AG09309 (cell line): ENCODE results near the gene MYO7B.
"Not testable (repeated sequence)": the region's sequence is repeated elsewhere in the genome, so short reads cannot be mapped to it uniquely, and the experiment has no call there.

Experiments
- DNase-seq: peaks from one replicate; pipeline ENCODE4 v3.0.0-alpha.2; 2010; ENCODE audit warnings: low read depth
- H3K4me3 ChIP-seq: 2 replicates; pipeline ENCODE4 v1.5.1; 2011; ENCODE audit warnings: mild to moderate bottlenecking, low read depth, low read length, moderate library complexity; ENCODE audit not compliant: control insufficient read depth
- TF ChIP-seq, protein P1 (sequence below): IDR thresholded peaks from 2 replicates; pipeline ENCODE4 v1.5.1; 2011; ENCODE audit warnings: mild to moderate bottlenecking, low read depth, low read length, inconsistent platforms; ENCODE audit not compliant: insufficient read depth, control insufficient read depth; ENCODE audit errors: missing control alignments

Gene MYO7B

DNA sequence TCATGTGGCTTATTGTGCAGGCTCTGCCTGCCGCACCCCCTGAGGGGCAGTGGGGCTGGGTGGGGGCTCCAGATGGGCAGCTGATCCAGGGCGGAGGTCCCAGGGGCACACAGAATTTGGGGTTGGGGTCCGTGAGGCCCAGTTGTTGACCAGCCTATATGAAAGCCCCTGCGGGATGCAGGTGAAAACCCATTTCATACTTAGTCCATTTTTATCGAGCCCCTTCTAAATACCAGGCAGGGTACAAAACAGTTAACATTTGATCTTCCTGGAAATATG is 30.6 kb downstream of the MYO7B start:
- no peak overlapping the region for H3K4me3 ChIP-seq
- no peak for DNase-seq
- TF ChIP-seq, protein P1, sequence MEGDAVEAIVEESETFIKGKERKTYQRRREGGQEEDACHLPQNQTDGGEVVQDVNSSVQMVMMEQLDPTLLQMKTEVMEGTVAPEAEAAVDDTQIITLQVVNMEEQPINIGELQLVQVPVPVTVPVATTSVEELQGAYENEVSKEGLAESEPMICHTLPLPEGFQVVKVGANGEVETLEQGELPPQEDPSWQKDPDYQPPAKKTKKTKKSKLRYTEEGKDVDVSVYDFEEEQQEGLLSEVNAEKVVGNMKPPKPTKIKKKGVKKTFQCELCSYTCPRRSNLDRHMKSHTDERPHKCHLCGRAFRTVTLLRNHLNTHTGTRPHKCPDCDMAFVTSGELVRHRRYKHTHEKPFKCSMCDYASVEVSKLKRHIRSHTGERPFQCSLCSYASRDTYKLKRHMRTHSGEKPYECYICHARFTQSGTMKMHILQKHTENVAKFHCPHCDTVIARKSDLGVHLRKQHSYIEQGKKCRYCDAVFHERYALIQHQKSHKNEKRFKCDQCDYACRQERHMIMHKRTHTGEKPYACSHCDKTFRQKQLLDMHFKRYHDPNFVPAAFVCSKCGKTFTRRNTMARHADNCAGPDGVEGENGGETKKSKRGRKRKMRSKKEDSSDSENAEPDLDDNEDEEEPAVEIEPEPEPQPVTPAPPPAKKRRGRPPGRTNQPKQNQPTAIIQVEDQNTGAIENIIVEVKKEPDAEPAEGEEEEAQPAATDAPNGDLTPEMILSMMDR = no peak

DNA sequence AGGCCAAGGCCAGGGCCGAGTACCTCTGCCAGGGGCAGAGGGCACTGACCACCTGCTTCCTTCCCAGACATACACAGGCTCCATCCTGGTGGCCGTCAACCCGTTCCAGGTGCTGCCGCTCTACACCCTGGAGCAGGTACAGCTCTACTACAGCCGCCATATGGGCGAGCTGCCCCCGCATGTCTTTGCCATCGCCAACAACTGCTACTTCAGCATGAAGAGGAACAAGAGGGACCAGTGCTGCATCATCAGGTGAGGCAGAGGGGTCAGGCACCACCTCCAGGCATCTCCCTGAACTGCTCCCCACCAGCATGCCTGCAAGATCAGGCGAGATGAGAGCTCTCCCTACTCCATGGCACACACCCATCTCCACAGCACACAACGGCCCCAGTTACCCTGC is 31.1 kb downstream of the MYO7B start:
- no peak overlapping the region for H3K4me3 ChIP-seq
- TF ChIP-seq, protein P1 = no peak
- no peak for DNase-seq

GRCh38 chr2:127567351-127567854 is 31.9 kb downstream of the MYO7B start:
- no peak for DNase-seq
- no peak overlapping the region for H3K4me3 ChIP-seq
- TF ChIP-seq, protein P1 = no peak

- DNase-seq = no peak
- TF ChIP-seq, protein P1 = no peak
Observed at GRCh38 chr2:127568128-127568527, 32.6 kb downstream of the MYO7B start.

GRCh38 chr2:127569666-127570065 is 34.2 kb downstream of the MYO7B start:
- TF ChIP-seq, protein P1 = no peak
- no peak for DNase-seq
- H3K4me3 ChIP-seq = no peak overlapping the region

More at GRCh38 chr2:127568128-127568527, 32.6 kb downstream of the MYO7B start:
- no peak overlapping the region for H3K4me3 ChIP-seq

DNA sequence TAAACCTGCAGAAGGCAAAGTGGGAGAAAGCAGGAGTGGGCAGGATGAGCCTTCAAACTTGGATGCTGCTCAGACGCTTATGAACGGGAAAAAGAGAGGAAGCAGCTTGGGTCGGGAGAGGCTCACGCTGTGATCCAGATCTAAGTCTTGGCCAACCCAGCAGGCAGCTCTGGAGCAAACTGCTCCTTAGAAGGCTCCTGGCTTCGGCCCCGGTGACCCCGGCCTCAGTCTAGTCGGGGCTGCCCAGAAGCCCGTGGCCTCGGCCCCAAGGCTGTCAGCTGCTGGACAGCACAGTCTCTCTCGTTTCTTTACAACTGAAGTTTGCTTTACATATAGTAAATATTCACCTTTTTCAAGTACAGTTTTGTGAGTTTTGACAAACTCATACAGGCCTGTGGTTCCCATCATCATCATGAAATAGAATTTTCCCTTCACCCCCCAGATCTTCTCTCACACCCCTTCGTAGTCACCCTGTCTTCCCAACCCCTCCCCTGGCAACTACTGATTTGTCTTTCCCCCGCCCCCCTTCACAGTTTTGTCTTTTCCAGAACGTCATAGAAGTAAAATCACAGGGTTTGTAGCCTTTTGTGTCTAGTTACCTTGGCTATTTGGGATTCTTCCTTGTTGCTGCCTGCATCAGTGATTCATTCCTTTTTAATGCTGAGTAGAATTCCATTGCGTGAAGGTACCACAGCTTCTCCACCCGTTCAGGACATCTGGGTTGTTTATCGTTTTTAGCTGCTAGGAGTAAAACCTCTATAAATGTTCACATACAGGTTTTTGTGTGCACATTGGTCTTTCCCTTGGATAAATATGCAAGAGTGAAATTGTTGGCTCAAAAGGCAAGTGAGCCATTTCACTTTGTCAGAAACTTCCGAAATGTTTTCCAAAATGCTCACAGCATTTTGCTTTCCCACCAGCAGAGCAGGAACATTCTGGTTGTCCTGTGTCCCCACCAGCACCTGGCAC is 35.1 kb downstream of the MYO7B start:
- no peak for DNase-seq
- no peak overlapping the region for H3K4me3 ChIP-seq
- TF ChIP-seq, protein P1 = no peak

GRCh38 chr2:127572352-127572751 is 36.9 kb downstream of the MYO7B start:
- H3K4me3 ChIP-seq, DNase-seq: not testable (repeated sequence)
